ENCODE data around the gene KAT2A. TPM values are rescaled to one million over a fixed set of nuclear protein-coding genes. Genes with fewer than 3 reads are reported as not detected.
A peak's percentile ranks its signal among the peaks of the same experiment; 100 is the strongest.

KAT2A gene
- total and polyA plus RNA-seq, 9 of the 15 experiments (the other 6 are each of a cell fraction or from before 2014, with no cell fraction given): 1.5 to 80.4 (median 31.9) TPM

- POLR2A ChIA-PET: interaction anchor here (0.7 to 2.1 kb wide), 5 partner anchors 8 to 366 kb away, joined by 3 to 7 read pairs (median 4); no protein-coding TSS in a partner anchor
- CTCF ChIA-PET (ENCODE audit: low intra/inter-chr PET ratio): interaction anchor here (1.2 to 1.9 kb wide), 2 partner anchors 52 to 62 kb away, joined by 3 to 12 read pairs; partner anchors contain the start of gene KCNH4
- Histone ChIP-seq H3K9me3 (replicated peaks; ENCODE audit: control insufficient read depth, insufficient read depth, low read depth, low read length) (no peaks in the 10 kb centered on the region), H3K79me2 (ENCODE audit: control insufficient read depth, insufficient read depth, low read length) (peaks cover 10% of the 10 kb centered on the region; the same call in 2 of the 3 replicates), H3K4me2 (ENCODE audit: insufficient read depth, low read length) (no peak overlapping the region), H2AFZ (ENCODE audit: low read depth, low read length) (no peak overlapping the region), H3K9ac (ENCODE audit: insufficient read depth in 1 of 2, low read depth in 2 of 2, low read length in 2 of 2) (peak overlapping the region in 1 of 2 experiments; percentile 28; a peak in 1 of 4 replicates), H3K36me3 (ENCODE audit: control insufficient read depth, insufficient read depth, low read length) (peaks cover 56% of the 10 kb centered on the region; the same call in 2 of the 3 replicates), H3K9me1 (ENCODE audit: control insufficient read depth, insufficient read depth, low read length) (peaks cover 3% of the 10 kb centered on the region), H3K27me3 (ENCODE audit: control insufficient read depth in 2 of 2, insufficient read depth in 2 of 2, low read length in 2 of 2) (no peaks in the 10 kb centered on the region), H3K27ac (ENCODE audit: extremely low read depth, low read depth, low read length) (no peak overlapping the region), H3K4me3 (no peak overlapping the region), H3K4me1 (replicated peaks in 1 of 2; ENCODE audit: control insufficient read depth in 2 of 2, insufficient read depth in 2 of 2, low read length in 2 of 2) (peaks cover 13 to 47% of the 10 kb centered on the region in 2 experiments), H4K20me1 (replicated peaks; ENCODE audit: control insufficient read depth, insufficient read depth, low read length) (no peaks in the 10 kb centered on the region)
- FAIRE-seq (no peak), DNase-seq (ENCODE audit: extremely low read depth in 1 of 4, low spot score in 3 of 4) (no peak), ATAC-seq (no peak)
- intact Hi-C loops (cut with micrococcal nuclease): loop anchor here (2.0 kb wide), 1 partner anchor 62 kb away; the partner anchor contains the start of gene KCNH4
- no TSS peak for BruUV-seq (replicated peaks)
- in situ Hi-C loops (cut with MboI): loop anchor here (25.0 kb wide), 1 partner anchor 382 kb away; the partner anchor contains the start of gene HAP1
- 82% methylated on average over 13 of the region's 18 CpGs for WGBS (ENCODE audit: insufficient coverage, low coverage, missing lambda C conversion rate)
- no peak for TF ChIP-seq NRF1 (conservative IDR thresholded peaks at IDR 0.05 in 1 of 2, IDR thresholded peaks at IDR 0.05 in 1 of 2)
- TF ChIP-seq, protein P1, sequence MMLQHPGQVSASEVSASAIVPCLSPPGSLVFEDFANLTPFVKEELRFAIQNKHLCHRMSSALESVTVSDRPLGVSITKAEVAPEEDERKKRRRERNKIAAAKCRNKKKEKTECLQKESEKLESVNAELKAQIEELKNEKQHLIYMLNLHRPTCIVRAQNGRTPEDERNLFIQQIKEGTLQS (IDR thresholded peaks at IDR 0.05): no peak
- TF ChIP-seq, protein P1 (CRISPR knock-in tag; conservative IDR thresholded peaks at IDR 0.05): no peak
- no peak for TF ChIP-seq CC2D1A (IDR thresholded peaks at IDR 0.05)
- no peak for TF ChIP-seq CBX3 (IDR thresholded peaks at IDR 0.05; ENCODE audit: borderline replicate concordance in 1 of 2, low read length in 2 of 2)
- no peak for TF ChIP-seq GABPB1 (CRISPR knock-in tag; IDR thresholded peaks at IDR 0.05)
- TF ChIP-seq ZNF184 (CRISPR knock-in tag; IDR thresholded peaks at IDR 0.05): no peak
- TF ChIP-seq SNRNP70 (optimal IDR thresholded peaks at IDR 0.05; ENCODE audit: low read depth, low read length): no peak
- no peak for TF ChIP-seq SOX6 (IDR thresholded peaks at IDR 0.05)
- no peak for TF ChIP-seq ZNF133 (CRISPR knock-in tag; IDR thresholded peaks at IDR 0.05)
- TF ChIP-seq DMBX1 (CRISPR knock-in tag; IDR thresholded peaks at IDR 0.05; ENCODE audit: borderline replicate concordance): no peak
- TF ChIP-seq TBP (optimal IDR thresholded peaks at IDR 0.05; ENCODE audit: low read depth, low read length): no peak
- TF ChIP-seq, protein P2, sequence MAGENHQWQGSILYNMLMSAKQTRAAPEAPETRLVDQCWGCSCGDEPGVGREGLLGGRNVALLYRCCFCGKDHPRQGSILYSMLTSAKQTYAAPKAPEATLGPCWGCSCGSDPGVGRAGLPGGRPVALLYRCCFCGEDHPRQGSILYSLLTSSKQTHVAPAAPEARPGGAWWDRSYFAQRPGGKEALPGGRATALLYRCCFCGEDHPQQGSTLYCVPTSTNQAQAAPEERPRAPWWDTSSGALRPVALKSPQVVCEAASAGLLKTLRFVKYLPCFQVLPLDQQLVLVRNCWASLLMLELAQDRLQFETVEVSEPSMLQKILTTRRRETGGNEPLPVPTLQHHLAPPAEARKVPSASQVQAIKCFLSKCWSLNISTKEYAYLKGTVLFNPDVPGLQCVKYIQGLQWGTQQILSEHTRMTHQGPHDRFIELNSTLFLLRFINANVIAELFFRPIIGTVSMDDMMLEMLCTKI (IDR thresholded peaks at IDR 0.05; ENCODE audit: partially characterized antibody): no peak
- TF ChIP-seq CHD1 (IDR thresholded peaks at IDR 0.05; ENCODE audit: low read length): no peak
- no peak for TF ChIP-seq MNT (conservative IDR thresholded peaks at IDR 0.05)
- TF ChIP-seq, protein P3, sequence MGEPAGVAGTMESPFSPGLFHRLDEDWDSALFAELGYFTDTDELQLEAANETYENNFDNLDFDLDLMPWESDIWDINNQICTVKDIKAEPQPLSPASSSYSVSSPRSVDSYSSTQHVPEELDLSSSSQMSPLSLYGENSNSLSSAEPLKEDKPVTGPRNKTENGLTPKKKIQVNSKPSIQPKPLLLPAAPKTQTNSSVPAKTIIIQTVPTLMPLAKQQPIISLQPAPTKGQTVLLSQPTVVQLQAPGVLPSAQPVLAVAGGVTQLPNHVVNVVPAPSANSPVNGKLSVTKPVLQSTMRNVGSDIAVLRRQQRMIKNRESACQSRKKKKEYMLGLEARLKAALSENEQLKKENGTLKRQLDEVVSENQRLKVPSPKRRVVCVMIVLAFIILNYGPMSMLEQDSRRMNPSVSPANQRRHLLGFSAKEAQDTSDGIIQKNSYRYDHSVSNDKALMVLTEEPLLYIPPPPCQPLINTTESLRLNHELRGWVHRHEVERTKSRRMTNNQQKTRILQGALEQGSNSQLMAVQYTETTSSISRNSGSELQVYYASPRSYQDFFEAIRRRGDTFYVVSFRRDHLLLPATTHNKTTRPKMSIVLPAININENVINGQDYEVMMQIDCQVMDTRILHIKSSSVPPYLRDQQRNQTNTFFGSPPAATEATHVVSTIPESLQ (CRISPR knock-in tag; IDR thresholded peaks at IDR 0.05): no peak
- TF ChIP-seq RBM25 (IDR thresholded peaks at IDR 0.05; ENCODE audit: low read depth, low read length, severe bottlenecking): no peak
- TF ChIP-seq NFXL1 (CRISPR knock-in tag; IDR thresholded peaks at IDR 0.05): no peak
Measured at GRCh38 chr17:42119301-42119700, 1.9 kb downstream of the KAT2A start.
